ENCODE results near the gene MTSS2.

The MTSS2 gene, protein sequence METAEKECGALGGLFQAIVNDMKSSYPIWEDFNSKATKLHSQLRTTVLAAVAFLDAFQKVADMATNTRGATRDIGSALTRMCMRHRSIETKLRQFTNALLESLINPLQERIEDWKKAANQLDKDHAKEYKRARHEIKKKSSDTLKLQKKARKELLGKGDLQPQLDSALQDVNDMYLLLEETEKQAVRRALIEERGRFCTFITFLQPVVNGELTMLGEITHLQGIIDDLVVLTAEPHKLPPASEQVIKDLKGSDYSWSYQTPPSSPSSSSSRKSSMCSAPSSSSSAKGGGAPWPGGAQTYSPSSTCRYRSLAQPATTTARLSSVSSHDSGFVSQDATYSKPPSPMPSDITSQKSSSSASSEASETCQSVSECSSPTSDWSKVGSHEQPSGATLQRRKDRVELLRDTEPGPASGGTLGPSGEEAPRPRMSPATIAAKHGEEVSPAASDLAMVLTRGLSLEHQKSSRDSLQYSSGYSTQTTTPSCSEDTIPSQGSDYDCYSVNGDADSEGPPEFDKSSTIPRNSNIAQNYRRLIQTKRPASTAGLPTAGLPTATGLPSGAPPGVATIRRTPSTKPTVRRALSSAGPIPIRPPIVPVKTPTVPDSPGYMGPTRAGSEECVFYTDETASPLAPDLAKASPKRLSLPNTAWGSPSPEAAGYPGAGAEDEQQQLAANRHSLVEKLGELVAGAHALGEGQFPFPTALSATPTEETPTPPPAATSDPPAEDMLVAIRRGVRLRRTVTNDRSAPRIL

DNA sequence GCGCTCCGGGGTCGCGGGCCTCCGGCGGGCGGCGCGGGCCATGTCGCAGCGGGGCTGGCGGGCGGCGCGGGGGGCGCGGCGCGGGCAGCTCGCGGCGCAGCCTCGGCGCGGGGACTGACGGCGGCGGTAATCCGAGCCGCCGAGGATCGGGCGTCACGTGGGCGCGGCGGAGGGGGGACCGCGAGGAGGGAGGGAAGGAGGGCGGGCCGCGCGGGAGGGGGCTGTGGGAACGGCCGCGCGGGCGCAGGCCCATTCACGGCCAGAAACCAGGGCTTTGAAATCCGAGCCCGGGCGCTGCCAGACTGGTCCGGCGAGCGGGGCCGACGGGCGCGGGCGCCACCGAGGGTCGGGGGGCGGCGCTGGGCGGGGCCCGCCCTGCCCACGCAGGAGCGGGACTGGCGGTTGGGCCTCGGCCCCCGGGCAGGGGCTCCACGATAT lies at the start of gene MTSS2:
TSS of gene MTSS2 (minus strand) at position 116 of the 438 bp plus-strand sequence. CDS start 262 bp downstream, outside the sequence.
- Histone ChIP-seq H3K4me3 (peak within 1 kb of the TSS; percentile 43 to 68 (median 59)), H3K27ac (peak within 1 kb of the TSS in 20 of 21 experiments; percentile 21 to 94 (median 84))

DNA sequence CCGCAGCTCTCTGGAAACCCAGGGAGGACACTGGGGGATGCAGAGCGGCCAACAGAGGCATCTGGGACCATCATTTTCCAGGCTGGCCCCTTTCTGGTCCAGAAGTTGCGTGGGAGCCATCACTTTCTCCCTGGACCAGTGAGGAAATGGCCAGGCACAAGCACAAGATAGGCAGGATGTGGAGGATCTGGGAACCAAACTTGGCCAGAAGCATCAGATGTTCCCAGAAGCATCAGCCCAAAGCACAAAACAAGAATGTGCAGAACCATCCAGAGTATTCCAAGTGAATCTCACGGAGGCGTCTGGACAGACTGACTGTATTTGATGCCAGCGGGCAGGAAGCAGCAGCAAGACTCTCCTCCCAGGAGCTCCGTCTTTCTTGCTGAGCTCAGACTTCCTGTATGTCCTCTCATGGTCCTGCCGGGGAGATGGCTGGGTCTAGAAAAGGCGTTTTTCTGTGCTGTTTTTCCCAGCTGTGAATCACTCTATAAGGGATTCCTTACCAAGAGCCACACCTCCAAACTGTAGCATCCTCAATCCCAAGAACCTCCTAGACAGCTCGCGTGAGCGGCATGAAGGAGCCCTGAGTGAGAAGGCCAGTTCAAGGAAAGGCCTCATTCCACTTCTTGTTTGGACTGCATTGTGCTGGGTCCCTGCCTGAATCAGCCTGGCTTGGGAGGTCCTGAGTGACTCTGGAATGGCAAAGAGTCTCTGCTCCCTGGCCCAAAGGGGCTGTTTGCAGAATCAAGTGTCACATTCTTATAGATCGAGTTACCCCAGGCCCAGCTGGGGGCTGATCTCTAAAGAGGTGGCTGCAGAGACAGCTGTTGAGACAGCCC lies 49.5 kb upstream of the MTSS2 start:
- Histone ChIP-seq H3K4me3 (no peak overlapping the region), H3K27ac (peak overlapping the region in 19 of 21 experiments; percentile 17 to 89 (median 78))

DNA sequence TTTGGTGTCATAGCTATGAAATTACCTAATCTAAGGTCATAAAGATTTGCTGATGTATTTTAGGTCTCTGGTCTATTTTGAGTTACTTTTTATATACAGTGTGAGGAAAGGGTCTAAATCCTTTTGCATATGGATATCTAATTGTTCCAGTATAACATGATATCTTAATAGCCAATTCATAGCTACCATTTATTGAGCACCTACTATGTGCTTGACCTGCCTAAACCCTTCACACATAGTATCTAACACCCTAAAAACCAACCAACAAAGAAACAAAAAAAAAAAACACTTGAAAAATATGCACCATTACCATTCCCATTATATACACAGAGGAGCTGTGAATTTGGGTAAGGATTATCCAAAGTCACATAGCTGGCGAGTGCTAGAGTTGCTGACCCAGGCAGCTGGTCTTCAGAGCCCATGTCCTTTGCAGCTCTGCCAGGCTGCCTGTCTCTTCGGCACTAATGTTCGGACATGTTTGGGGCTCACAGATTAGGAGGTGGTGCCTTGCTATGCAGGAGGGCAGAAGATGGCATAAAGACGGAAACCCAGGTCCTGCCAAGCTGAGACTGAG lies 48.8 kb upstream of the MTSS2 start:
- Histone ChIP-seq H3K4me3 (no peak overlapping the region), H3K27ac (peak overlapping the region in 12 of 21 experiments; percentile 18 to 89 (median 66))

DNA sequence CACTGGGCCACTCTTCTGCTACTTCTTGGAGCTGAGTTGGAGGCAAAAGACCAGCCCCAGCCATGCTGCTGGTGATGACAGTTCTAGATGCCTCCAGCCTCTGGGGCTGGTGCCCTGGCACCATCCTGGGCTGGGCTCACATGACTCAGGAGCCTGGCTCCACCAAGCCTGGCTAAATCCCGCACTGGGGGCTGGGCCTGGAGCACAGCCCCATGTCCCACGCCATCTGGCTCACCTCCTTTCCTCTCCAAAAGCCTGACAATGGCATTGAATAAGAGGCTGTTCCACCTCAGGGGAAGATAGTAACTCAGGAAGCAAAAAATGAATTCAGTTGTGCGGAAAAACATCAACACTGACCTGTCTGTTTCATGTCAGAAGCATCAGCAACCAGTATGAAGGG lies 45.1 kb upstream of the MTSS2 start:
- no peak overlapping the region for H3K4me3 ChIP-seq
- no peak overlapping the region for H3K27ac ChIP-seq

DNA sequence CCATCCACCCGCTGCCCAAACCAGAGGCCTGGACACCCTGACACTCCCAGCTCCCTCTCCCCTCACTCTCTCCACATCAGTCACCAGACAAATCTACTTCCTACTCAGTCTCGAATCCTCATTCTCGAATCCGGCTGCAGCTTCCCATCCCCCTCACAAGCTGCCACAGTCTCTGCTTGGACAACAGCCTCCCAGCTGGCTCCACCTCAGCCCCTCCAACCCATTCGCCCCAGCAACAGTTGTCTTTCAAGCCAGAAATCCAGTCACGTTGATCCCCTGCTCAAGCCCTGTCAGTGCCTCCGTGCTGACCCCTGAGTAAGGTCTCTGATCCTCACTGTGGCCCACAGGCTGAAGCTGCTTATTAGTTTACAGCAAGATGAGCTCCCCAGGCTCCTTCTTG lies 44.2 kb upstream of the MTSS2 start:
- Histone ChIP-seq H3K4me3 (no peak overlapping the region), H3K27ac (no peak overlapping the region)

DNA sequence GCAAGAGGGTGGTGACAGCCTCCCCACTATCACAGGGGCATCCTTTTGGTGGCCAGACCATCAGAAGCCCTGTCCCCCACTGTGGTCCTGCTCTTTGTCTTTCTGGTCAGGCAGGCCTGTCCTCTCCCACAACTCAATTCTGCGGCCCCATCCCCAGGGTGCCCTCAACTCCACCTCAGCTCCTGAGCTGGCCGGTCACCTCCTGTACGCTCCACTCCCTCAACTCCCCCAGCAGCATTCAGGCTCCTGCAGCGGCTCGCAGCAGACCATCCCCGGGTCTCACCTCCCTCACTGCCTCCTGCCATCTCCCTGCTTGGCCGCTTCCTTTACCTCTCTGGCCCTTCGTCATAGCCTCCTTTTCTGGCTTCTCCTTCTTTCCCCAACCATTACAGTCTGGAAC lies 43.4 kb upstream of the MTSS2 start:
- H3K4me3 ChIP-seq: no peak overlapping the region
- H3K27ac ChIP-seq: no peak overlapping the region

DNA sequence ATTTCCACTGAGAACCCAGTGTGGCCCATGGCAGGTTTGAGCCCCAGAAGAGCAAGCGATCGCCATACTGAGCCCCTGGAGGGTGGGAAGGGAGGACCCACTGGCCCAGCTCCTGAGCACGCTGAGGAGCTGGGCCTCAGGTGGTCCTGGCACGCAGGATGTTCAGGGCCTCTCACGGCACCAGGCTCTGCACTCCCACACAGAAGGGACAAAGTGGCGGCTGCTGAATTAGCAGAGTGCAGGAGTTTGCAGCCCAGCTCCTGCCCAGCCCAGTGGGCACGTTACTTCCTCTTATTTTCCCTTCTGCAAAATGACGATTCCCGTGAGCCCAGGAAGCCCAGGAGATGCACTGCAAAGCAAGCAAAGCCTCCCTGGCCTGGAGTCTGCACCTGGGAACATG lies 42.3 kb upstream of the MTSS2 start:
- peak overlapping the region in 2 of 21 experiments; percentile 43 to 80 for H3K27ac ChIP-seq
- no peak overlapping the region for H3K4me3 ChIP-seq

DNA sequence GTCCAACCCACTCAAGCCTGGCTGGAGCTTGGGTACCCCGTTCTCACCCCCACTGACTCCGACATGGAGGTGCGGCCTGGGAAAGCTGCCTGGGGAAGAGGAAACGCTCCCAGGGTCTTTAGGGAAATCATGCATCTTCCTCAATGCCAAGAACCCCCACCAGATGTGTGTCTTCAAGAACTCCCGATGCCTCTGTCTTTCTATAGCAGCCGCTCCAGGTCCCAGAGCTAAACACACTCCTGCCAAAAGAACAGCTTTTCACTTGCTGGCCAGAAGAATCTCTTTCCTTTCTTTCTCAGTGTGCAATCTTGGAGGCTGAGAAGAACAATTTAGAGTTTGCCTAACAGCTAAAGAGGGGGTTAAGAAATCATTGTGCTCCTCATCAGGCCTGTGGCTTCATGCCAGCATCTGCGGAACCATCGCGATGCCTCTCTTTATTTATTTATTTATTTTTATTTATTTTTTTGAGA lies 41.1 kb upstream of the MTSS2 start:
- H3K4me3 ChIP-seq: no peak overlapping the region
- H3K27ac ChIP-seq: peak overlapping the region in 11 of 21 experiments; percentile 23 to 84 (median 45)

DNA sequence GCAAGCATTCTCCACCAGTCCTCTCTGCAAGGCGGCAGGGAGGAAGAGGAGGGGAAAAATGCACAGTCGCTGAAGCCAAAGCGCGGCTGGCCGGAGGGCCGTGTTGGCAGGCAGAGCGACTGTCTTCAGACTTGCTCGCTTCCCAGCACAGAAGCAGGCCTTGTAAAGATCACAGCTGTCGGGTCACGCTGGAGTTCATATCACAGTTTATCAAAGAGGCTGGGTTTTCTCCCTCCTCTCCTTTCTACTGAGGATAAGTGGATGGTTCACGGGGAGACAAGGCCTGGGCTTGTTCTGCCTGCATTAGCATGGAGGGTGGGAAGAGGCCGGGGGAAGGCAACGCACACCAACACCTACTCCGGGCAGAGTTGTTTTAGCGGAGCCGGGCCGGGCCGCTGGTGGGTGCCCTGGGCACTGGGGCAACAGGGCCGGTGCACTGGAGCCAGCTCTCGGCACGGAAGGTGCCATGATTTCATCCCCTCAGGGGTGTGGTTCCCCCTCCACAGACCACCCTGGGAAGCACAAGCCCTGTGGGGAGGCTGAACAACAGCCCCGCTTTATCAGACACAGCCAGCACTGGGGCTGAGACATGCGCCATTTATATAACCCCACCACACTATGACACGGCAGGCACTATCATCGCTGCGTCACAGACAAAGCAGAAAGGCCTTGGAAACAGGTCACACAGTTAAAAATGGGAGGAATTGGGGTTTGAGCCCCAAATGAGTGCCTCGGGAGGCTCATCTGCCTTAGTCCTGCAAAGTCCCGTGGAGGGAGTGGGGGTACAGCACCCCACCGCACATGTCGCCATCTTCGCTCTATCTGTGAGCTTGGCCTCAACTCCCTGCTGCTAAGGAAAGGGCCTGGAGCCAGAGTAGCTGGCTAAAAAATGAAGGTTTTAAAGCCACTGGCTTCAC lies 40.3 kb upstream of the MTSS2 start:
- H3K27ac ChIP-seq: peak overlapping the region in 17 of 21 experiments; percentile 4 to 84 (median 45)
- H3K4me3 ChIP-seq: no peak overlapping the region

DNA sequence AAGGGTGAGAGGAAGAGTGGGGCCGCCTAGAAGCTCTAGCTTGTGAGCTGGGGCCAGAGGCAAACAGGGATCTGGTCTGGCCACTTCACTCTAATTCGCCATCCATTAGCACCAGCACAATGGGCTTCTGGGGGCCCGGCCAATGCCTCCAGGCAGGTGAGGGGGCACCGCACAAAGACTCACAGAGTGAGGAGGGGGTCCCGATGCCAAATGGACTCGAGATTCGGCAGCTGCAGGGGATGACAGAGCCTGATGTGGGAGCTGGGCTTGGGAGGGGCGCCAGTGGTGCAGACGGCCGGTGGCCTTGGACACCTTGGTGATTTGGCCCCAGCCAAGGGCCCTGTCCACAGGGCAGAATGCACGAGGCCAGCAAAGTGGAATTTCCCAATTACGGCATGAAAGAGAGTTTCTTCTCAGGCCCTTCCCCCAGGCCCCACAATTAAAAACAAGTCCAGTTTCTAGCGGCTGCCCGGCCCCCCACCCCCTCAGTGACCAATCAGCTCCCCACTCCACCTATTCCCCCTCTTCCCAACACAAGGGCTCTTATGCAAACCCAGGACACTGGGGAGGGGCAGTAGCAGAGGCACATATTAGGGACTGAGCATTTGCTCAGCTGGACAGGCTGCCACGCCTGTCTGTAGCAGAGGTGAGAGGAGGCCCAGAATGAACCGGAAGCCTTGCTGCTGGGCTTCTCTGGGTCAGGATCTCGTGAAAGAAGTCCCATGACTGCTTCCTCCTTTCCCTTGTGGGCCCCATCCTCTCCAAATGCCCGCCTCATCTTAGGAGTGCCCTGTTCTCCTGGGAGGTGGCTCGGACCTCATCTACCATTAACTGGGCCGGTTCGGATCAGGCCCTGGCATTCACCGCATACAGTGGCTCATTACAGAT lies 39.4 kb upstream of the MTSS2 start:
- H3K27ac ChIP-seq: peak overlapping the region in 17 of 21 experiments; percentile 4 to 84 (median 45)
- H3K4me3 ChIP-seq: no peak overlapping the region

DNA sequence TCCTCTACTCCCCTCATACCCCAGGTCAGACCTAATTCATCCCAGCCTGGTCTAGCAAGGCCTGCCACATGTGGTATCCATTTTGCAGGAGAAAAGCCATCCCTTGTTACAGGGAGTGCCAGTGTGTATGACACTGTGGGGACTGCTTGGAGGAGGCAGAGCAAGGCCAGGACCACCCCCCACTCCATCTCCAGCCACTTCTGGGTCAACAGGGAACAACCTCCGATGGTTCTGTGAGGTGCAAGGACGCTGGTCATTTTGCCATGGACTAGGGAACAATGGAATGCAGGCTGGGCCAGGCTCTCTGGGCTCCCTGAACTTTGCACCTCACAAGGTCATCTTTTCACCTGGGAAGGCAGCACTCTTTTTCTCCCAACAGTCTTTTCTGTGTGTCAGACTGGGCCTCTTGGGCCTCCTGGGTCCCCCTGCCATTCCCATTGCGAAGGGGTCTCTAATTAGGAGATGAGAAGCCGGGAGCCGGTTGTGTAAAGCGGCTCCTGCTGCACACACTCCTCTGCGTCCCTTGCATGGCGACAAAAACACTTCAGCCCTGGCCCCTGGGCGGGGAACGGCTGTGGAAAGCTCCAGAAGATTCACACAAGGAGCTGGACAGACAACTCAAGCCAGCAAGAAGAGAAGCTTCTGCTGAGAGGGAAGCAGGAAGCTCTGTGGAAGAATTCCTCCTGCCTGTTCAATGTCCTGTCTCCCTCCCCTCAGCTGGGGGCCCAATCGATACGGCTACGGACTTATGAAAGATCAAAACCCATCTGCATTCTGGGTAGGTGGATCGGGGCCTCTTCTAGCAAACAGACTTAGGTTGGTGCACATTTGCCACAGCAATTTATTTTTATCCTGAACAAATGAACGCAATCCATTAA lies 38.5 kb upstream of the MTSS2 start:
- Histone ChIP-seq H3K4me3 (no peak overlapping the region), H3K27ac (peak overlapping the region in 5 of 21 experiments; percentile 4 to 84 (median 70))

DNA sequence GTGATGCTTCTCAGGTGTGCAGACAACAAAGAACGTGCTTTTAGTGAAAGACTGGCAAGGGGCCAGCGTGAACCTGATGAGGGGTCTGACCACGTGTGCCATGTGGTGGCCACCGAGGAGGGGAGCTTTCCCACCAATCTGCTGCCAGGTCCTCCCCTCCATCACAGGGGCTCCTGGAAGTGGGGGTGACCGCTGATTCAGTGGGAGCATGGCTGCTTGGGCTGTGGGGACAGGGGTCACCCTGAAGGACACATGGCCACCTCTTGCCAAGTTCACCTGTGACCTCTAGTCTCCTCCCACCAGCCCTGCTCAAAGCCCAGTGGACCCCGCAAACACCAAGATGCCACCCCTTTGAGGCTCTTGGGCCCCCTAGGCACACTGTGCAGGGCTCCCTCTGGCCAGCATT lies 37.9 kb upstream of the MTSS2 start:
- Histone ChIP-seq H3K27ac (peak overlapping the region in 1 of 21 experiments; percentile 80), H3K4me3 (no peak overlapping the region)

DNA sequence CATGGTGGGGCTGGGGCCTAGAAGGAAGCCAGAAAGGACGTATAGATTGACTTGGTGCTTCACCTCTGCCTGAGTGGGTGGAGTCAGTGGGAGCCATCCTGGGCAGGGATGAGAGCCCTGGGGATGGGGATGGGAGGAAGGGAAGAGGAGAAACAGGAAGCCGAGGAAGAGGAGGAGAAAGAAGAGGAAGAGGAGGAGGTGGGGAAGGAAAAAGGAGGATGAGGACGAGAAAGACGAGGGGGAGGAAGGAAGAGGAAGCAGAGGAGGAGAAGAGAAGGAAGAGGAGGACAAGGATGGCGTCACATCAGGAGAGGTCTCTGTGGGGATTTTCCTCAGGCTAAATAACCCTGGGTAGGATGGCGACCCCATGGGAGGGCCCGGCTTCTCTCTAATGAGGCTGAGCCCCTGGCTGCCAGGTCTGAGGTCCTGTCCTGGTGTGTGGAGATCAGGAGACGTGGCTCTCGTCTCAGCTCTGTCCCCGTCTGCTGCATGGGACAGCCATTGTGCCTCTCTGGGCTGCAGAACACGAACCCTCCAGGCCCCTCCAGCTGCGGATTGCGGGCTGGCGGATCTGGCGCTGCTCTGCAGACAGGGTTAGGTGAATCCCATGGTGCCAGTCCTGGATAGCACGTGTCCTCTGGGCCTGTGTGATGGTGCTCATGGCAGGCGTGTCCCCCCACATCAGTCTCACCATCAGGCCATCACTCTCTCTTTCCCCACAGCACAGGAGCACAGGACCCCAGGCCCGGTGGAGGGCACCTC lies 35.5 kb upstream of the MTSS2 start:
- no peak overlapping the region for H3K27ac ChIP-seq
- H3K4me3 ChIP-seq: no peak overlapping the region

DNA sequence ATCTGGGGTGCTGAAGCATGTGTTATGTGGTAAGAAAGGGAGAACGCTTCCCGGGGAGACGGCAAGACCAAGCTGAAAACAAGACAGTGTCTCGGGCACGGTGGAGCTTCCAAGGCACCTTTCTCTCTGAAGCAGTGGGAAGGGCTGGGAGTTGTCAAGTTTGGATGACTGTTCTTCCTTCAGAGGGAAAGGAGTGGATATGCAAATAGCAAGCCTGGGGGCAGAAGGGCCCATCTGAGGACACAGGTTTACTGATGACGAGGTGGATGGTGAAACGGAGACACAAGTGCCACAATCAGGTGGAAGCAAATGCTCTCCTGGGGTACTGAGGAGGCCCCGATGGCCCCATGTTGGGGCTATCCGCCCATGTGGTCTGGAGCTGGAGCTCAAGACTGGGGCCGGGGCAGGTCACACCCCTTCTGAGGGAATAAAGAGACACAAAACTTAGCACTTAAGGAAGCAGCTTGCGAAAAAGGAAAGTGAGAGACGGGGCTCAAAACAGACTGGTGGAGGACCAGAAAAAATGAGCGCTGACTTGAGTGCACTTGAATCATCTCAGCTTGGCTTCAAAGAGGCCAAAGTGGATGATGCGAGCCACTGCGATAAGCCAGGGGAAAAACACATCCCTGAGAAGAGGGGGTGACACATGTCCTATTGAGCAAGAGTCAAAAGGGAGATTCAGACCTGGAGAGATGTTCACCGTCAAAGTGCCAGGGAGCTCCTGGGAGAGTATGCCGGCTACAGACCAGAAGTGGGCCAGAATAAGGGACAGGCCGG lies 34.8 kb upstream of the MTSS2 start:
- no peak overlapping the region for H3K27ac ChIP-seq
- no peak overlapping the region for H3K4me3 ChIP-seq

DNA sequence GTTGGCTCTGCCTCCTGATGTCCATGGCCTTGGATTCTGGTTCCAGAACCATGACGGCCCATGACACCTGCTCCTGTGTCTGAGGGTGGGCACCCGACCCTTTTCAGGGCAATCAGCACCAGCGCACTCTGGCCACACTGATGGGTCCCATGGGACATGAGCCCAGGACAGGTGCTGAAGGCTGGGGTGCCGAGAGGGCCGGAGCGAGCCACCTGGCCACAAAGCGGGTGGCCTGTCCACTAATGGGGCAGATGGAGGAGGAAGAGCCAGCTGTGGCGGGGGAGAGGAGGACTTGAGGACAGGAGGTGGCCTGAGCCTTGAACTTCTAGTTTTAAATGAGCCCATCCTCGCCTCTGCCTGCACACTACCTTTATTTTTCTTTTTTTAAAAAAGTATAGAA lies 31.2 kb upstream of the MTSS2 start:
- Histone ChIP-seq H3K27ac (peak overlapping the region in 4 of 21 experiments; percentile 5 to 80 (median 74)), H3K4me3 (no peak overlapping the region)

Data from skin epidermis (tissue), 12 donors.